ENCODE results near the gene THUMPD3. TPM values are rescaled to one million over a fixed set of nuclear protein-coding genes. Genes with fewer than 3 reads are reported as not detected.

The THUMPD3 gene
- total RNA-seq, 2 experiments from 2014 or later, result 59.6 to 74.3 TPM

DNA sequence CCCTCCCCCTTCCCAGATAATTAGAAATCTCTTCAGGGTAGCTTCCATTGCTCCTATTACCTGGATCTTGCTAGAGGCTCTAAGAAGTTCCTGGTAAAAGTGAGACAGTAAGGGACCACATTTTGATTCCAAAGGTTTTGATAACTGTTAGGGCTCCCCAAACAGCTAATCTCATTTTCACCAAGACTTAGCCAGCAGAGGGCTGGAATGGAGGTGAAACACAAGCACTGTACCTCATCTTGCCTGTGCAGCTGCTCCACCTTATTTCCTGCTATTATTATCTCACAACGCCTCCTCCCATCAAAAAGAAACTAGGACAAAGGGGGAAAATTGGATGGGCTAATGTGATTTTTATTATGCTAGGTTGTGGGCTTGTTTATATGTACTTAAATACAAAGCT lies 41.8 kb downstream of the THUMPD3 start:
- H3K36me3 Mint-ChIP-seq (ENCODE audit: low read depth), result peaks cover 22% of the 10 kb centered on the region
- CTCF ChIA-PET, result interaction anchor here (0.8 to 1.5 kb wide), 3 partner anchors 10 to 38 kb away, joined by 3 to 5 read pairs (median 3); no protein-coding TSS in a partner anchor

DNA sequence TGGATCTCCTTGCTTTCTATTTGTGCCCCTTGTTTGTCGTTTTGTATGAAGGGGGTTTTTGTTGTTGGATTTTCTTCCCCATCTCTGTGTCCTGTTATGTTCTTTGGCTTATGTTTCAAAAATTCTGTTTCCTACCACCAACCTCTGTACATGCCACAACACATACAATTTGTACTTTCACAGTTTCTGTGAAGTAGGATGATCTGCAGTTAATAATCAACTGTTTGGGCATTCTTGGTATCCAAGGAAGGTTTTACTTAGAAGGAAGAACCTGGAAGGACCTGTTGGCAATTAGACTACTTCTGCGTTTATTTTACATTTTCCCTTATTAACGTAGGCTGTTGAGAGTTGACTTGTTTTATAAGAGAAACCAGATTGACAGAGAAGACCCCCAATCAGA lies 42.9 kb downstream of the THUMPD3 start:
- no peak for ATAC-seq
- H3K36me3 Mint-ChIP-seq (ENCODE audit: low read depth), result peaks cover 23% of the 10 kb centered on the region
- H3K27ac Mint-ChIP-seq, result no peak overlapping the region
- H3K27me3 Mint-ChIP-seq, result no peaks in the 10 kb centered on the region
- H3K9me3 Mint-ChIP-seq (ENCODE audit: low read depth), result no peaks in the 10 kb centered on the region
- ChIA-PET CTCF (interaction anchor here (1.5 kb wide), 1 partner anchor 12 kb away, joined by 5 read pairs; no protein-coding TSS in a partner anchor), POLR2A (no interaction called here)
- peaks cover 78% of the 10 kb centered on the region for H3K4me1 Mint-ChIP-seq
- DNase-seq, result no peak
- no peak overlapping the region for H3K4me3 Mint-ChIP-seq
- intact Hi-C loops (cut with DNase I, micrococcal nuclease), result no loop called here

More for the DNA sequence above, 41.8 kb downstream of the THUMPD3 start:
- peak; percentile 53 for ATAC-seq
- Mint-ChIP-seq H3K4me1 (peaks cover 78% of the 10 kb centered on the region), H3K9me3 (ENCODE audit: low read depth) (no peaks in the 10 kb centered on the region), H3K27ac (no peak overlapping the region), H3K27me3 (no peaks in the 10 kb centered on the region), H3K4me3 (peak overlapping the region; percentile 26)
- POLR2A ChIA-PET, result no interaction called here
- intact Hi-C loops (cut with DNase I, micrococcal nuclease), result no loop called here
- DNase-seq, result no peak

DNA sequence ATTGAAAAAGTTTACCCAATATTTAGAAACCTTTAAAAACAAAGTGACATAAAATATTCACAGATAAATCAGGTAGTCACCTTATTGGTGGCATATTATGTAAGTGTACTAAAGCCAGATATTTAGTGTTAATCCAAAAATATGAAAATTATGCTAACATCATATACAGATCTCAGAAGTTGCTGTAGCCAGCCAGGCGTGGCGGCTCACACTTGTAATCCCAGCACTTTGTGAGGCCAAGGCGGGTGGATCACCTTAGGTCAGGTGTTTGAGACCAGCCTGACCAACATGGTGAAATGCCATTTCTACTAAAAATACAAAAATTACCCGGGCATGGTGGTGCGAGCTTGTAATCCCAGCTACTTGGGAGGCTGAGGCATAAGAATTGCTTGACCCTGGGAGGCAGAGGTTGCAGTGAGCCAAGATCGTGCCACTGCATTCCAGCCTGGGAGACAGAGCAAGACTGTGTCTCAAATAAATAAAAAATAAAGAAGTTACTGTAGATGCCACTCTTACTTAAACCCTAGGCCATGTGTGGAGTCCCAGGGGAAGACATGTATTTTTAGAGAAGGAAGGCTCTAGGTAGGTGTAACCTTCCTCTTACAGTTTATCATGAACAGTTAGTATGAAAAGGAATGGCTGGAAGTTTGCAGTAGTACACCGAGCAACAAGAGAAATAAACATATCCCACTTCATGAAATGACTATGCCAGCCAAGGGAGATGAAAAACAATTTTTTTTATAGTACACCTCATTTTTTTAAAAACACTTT lies 44.2 kb downstream of the THUMPD3 start:
- no peaks in the 10 kb centered on the region for H3K27me3 Mint-ChIP-seq
- DNase-seq (no peak), ATAC-seq (no peak)
- no peak overlapping the region for H3K4me3 Mint-ChIP-seq
- intact Hi-C loops (cut with DNase I, micrococcal nuclease), result no loop called here
- peaks cover 71% of the 10 kb centered on the region for H3K4me1 Mint-ChIP-seq
- CTCF ChIA-PET, result interaction anchor here (0.8 to 2.0 kb wide), 2 partner anchors 15 to 24 kb away, joined by 3 to 6 read pairs; no protein-coding TSS in a partner anchor
- POLR2A ChIA-PET, result interaction anchor here (0.7 kb wide), 1 partner anchor 250 kb away, joined by 8 read pairs; no protein-coding TSS in a partner anchor
- H3K9me3 Mint-ChIP-seq (ENCODE audit: low read depth), result no peaks in the 10 kb centered on the region
- peaks cover 23% of the 10 kb centered on the region for H3K36me3 Mint-ChIP-seq (ENCODE audit: low read depth)
- no peak overlapping the region for H3K27ac Mint-ChIP-seq

DNA sequence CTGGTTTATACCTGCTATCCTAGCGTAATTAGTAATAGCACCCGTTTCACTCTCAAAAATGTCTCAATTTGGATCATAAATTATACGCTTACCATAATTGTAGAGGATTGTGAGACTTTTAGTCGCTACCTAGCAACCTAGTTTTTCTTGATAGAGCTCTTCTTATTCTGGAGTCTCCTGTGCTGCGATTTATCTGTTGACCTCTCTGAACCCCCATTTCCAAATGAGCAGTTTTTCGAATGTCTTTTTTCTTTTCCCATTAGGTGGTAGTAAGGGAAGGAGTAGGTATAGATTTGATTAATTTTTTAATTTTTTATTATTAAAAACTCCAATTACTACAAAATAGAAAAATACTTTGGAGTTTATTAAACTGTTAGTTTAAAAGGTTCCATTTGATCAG lies 45.2 kb downstream of the THUMPD3 start:
- POLR2A ChIA-PET, result interaction anchor here (0.6 to 0.9 kb wide), 2 partner anchors 13 to 296 kb away, joined by 3 to 8 read pairs; partner anchors contain the start of gene CPNE9
- CTCF ChIA-PET, result interaction anchor here (0.7 to 2.0 kb wide), 5 partner anchors 9 to 193 kb away, joined by 3 to 6 read pairs (median 4); no protein-coding TSS in a partner anchor
- intact Hi-C loops (cut with DNase I, micrococcal nuclease), result no loop called here

DNA sequence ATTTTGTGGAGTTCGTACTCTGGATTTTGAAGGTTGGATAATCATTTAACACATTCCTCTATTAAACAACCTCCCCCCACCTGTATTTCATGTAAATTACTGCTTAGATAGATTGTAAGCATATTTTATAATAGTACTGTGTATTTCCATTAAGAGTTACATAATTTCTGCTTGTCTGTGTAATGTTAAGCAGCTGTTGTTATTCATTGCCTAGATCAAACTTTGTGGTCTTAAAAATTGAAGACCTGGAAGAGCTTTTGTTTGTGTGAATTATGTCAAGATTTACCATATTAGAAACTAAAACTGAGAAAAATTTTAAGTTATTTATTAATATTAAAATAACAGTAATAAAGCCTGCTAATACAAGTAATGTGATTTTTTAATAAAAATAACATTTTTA lies 45.7 kb downstream of the THUMPD3 start:
- POLR2A ChIA-PET, result interaction anchor here (0.6 to 0.9 kb wide), 2 partner anchors 12 to 295 kb away, joined by 3 to 8 read pairs; partner anchors contain the start of gene CPNE9

More for the DNA sequence above, 45.2 kb downstream of the THUMPD3 start:
- Mint-ChIP-seq H3K27me3 (no peaks in the 10 kb centered on the region), H3K4me3 (no peak overlapping the region), H3K36me3 (ENCODE audit: low read depth) (peaks cover 20% of the 10 kb centered on the region), H3K27ac (no peak overlapping the region), H3K4me1 (peaks cover 67% of the 10 kb centered on the region), H3K9me3 (ENCODE audit: low read depth) (no peaks in the 10 kb centered on the region)
- no peak for ATAC-seq
- DNase-seq, result no peak

DNA sequence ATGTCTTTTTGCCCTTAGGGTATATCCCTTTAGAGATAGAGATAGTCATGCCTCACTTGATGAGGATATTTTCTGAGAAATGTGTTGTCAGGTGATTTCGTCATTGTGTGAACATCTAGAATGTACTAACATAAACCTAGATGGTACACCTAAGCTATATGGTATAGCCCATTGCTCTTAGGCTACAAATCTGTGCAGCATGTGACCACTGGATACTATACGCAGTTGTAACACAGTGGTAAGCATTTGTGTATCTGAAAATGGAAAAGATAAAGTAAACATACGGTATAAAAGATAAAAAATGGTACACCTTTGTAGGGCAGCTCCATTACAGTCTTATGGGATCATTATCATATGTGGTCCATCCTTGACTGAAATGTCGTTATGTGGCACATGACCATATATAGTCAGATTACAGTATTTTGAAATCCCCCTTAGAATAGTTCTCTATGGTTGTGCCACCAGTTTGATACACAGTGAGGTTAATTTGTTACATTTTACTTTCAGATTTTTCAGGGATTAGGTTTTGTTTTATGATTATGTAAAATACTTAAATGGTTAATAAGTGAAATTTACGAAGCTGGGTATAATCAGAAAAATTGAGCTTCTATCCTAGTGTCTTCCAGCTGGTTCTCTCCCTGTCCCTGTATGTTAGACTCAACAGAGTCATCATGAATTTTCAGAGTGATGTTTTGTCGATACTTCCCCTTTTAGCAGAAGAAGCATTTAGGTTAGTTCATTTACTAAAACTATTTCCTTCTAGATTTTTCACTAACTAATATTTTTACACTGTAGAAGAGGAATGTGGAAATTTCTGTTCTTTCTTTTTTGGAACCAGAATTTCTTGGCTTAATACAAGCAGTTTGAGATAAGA lies 47.4 kb downstream of the THUMPD3 start:
- intact Hi-C loops (cut with DNase I, micrococcal nuclease), result no loop called here
- Mint-ChIP-seq H3K4me3 (no peak overlapping the region), H3K9me3 (ENCODE audit: low read depth) (no peaks in the 10 kb centered on the region), H3K27me3 (no peaks in the 10 kb centered on the region), H3K27ac (peak overlapping the region; percentile 67), H3K4me1 (peaks cover 63% of the 10 kb centered on the region), H3K36me3 (ENCODE audit: low read depth) (peaks cover 30% of the 10 kb centered on the region)
- CTCF ChIA-PET, result interaction anchor here (0.5 to 1.3 kb wide), 3 partner anchors 9 to 344 kb away, joined by 3 to 4 read pairs (median 3); no protein-coding TSS in a partner anchor
- peak; percentile 77 for ATAC-seq
- DNase-seq, result no peak
- POLR2A ChIA-PET, result no interaction called here

More for the DNA sequence above, 45.7 kb downstream of the THUMPD3 start:
- no peaks in the 10 kb centered on the region for H3K27me3 Mint-ChIP-seq
- peaks cover 67% of the 10 kb centered on the region for H3K4me1 Mint-ChIP-seq
- DNase-seq (no peak), ATAC-seq (no peak)
- peaks cover 23% of the 10 kb centered on the region for H3K36me3 Mint-ChIP-seq (ENCODE audit: low read depth)
- no peak overlapping the region for H3K4me3 Mint-ChIP-seq
- H3K9me3 Mint-ChIP-seq (ENCODE audit: low read depth), result no peaks in the 10 kb centered on the region
- CTCF ChIA-PET, result interaction anchor here (0.7 to 2.0 kb wide), 5 partner anchors 8 to 193 kb away, joined by 3 to 6 read pairs (median 4); no protein-coding TSS in a partner anchor
- intact Hi-C loops (cut with DNase I, micrococcal nuclease), result no loop called here
- H3K27ac Mint-ChIP-seq, result no peak overlapping the region

DNA sequence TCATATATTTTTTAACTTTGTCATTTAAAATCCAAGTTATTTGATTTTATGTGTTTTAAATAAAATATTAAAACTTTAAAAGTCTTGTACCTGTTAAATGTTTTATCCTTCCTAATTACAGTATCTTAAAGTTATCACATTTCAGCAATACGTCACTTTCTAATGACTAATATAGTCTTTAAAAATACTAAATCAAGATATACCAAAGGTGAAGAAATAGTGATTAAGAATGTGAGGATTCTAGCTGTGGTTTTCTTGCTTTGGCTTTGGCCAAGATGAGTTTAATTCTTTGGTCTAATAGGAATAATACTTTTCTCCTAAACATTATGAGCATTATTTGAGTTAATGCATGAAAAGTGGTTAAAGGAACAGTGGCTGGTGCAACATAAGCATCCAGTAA lies 48.4 kb downstream of the THUMPD3 start:
- Mint-ChIP-seq H3K27ac (no peak overlapping the region), H3K27me3 (no peaks in the 10 kb centered on the region), H3K4me1 (peaks cover 63% of the 10 kb centered on the region), H3K36me3 (ENCODE audit: low read depth) (peaks cover 36% of the 10 kb centered on the region), H3K4me3 (no peak overlapping the region), H3K9me3 (ENCODE audit: low read depth) (no peaks in the 10 kb centered on the region)
- no peak for DNase-seq
- no peak for ATAC-seq
- intact Hi-C loops (cut with DNase I, micrococcal nuclease), result no loop called here
- ChIA-PET CTCF (interaction anchor here (0.8 kb wide), 1 partner anchor 8 kb away, joined by 3 read pairs; no protein-coding TSS in a partner anchor), POLR2A (no interaction called here)

DNA sequence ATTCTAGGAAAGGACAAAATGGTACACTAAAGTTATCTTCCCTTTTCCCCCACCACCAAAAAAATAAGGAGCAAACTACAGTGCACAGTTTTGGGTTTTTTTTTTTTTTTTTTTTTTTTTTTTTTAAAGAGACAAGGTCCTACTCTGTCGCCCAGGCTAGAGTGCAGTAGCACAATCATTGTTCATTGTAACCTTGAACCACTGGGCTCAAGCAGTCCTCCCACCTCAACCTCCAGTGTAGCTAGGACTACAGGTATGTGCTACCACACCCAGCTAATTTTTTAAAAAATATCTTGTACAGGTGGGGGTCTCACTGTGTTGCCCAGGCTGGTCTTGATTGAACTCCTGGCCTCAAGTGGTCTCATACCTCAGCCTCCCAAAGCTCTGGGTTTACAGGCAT lies 49.4 kb downstream of the THUMPD3 start:
- Mint-ChIP-seq H3K9me3 (ENCODE audit: low read depth) (no peaks in the 10 kb centered on the region), H3K27me3 (no peaks in the 10 kb centered on the region), H3K36me3 (ENCODE audit: low read depth) (peaks cover 34% of the 10 kb centered on the region), H3K27ac (no peak overlapping the region), H3K4me3 (no peak overlapping the region), H3K4me1 (peaks cover 58% of the 10 kb centered on the region)
- DNase-seq, result no peak
- no peak for ATAC-seq
- POLR2A ChIA-PET, result no interaction called here
- CTCF ChIA-PET, result interaction anchor here (1.4 kb wide), 2 partner anchors 11 to 12 kb away, joined by 3 read pairs; no protein-coding TSS in a partner anchor
- intact Hi-C loops (cut with DNase I, micrococcal nuclease), result no loop called here

DNA sequence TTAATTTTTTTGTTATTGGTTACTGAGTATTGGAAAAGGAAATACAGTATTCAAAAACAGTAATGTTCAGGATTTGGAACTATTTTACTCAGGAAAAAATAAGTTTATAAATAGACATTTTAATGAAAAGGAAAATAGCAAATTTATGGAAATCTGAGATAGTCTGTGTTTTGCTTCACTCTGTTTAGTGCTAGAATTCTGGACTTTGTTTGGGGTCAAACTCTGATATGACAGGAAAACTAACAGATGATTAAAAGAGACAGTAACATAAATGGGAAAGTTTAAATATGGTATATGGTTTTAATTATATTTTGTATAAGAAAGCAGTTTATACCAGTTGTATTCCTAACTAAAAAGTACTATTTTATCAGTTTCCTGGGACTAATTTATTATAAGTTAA lies 52.0 kb downstream of the THUMPD3 start:
- no peak overlapping the region for H3K27ac Mint-ChIP-seq
- intact Hi-C loops (cut with DNase I, micrococcal nuclease), result no loop called here
- DNase-seq, result no peak
- no peaks in the 10 kb centered on the region for H3K27me3 Mint-ChIP-seq
- no peak for ATAC-seq
- CTCF ChIA-PET, result no interaction called here
- POLR2A ChIA-PET, result no interaction called here
- no peaks in the 10 kb centered on the region for H3K9me3 Mint-ChIP-seq (ENCODE audit: low read depth)
- peaks cover 52% of the 10 kb centered on the region for H3K4me1 Mint-ChIP-seq
- H3K36me3 Mint-ChIP-seq (ENCODE audit: low read depth), result peaks cover 24% of the 10 kb centered on the region
- no peak overlapping the region for H3K4me3 Mint-ChIP-seq

DNA sequence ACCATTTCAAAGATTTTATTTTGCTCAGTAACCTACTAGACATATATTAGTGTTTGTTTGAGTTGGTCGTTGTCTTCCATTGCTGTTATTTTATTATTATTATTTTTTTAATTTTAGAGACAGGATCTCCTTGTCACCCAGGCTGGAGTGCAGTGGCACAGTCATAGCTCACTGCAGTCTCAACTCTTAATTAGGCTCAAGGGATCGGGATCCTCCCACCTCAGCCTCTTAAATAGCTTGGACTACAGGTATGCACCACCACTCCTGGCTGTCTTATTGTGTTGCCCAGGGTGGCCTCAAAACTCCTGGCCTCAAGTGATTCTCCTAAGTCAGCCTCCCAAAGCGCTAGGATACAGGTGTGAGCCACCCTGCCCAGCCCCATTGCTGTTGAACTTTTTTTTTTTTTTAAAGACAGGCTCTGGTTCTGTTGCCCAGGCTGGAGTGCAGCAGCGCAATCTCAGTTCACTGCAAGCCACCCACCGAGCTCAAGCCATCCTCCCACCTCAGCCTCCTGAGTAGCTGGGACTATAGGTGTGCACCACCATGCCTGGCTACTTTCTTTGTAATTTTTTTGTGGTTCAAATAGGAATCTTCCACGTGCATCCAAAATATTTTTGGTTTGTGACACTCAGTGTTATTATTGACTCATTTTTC lies 52.8 kb downstream of the THUMPD3 start:
- intact Hi-C loops (cut with DNase I, micrococcal nuclease), result no loop called here
- Mint-ChIP-seq H3K4me3 (no peak overlapping the region), H3K27me3 (no peaks in the 10 kb centered on the region), H3K9me3 (ENCODE audit: low read depth) (no peaks in the 10 kb centered on the region), H3K27ac (peak overlapping the region; percentile 44), H3K4me1 (peaks cover 52% of the 10 kb centered on the region), H3K36me3 (ENCODE audit: low read depth) (peaks cover 22% of the 10 kb centered on the region)
- ChIA-PET CTCF (interaction anchor here (0.8 kb wide), 2 partner anchors 13 to 16 kb away, joined by 3 to 5 read pairs; no protein-coding TSS in a partner anchor), POLR2A (interaction anchor here (1.0 to 1.6 kb wide), 3 partner anchors 17 to 20 kb away, joined by 3 to 5 read pairs (median 3); partner anchors contain the start of gene SETD5)
- peak; percentile 16 for ATAC-seq
- no peak for DNase-seq
